Fibroblast of the conjunctiva (primary cell): Measurements from ENCODE around the gene SUSD3.

ENCODE experiments used
- DNase-seq: peaks from one replicate; pipeline ENCODE4 v3.0.0-alpha.2; 2010; ENCODE audit warnings: low read depth

Gene SUSD3

GRCh38 chr9:93053781-93054331 lies 4.6 kb upstream of the SUSD3 start:
- no peak for DNase-seq

GRCh38 chr9:93054758-93055704 lies 3.5 kb upstream of the SUSD3 start:
- DNase-seq: no peak

- DNase-seq: no peak
These were observed 1.3 kb upstream of the SUSD3 start for GRCh38 chr9:93057042-93057702.

GRCh38 chr9:93057703-93058354 lies 672 bp upstream of the SUSD3 start:
- no peak for DNase-seq

GRCh38 chr9:93059011-93059714 lies 662 bp downstream of the SUSD3 start:
- DNase-seq: no peak

GRCh38 chr9:93059715-93060578 lies 1.4 kb downstream of the SUSD3 start:
- no peak for DNase-seq

GRCh38 chr9:93060746-93061259 lies 2.3 kb downstream of the SUSD3 start:
- no peak for DNase-seq

GRCh38 chr9:93061260-93061751 lies 2.8 kb downstream of the SUSD3 start:
- DNase-seq: no peak

- no peak for DNase-seq
These were observed 3.6 kb downstream of the SUSD3 start for GRCh38 chr9:93061791-93062763.

- no peak for DNase-seq
These were observed 6.1 kb downstream of the SUSD3 start for GRCh38 chr9:93064392-93065134.

GRCh38 chr9:93065135-93065720 lies 6.7 kb downstream of the SUSD3 start:
- no peak for DNase-seq

GRCh38 chr9:93066978-93067603 lies 8.6 kb downstream of the SUSD3 start:
- DNase-seq: no peak

GRCh38 chr9:93068956-93069355 lies 10.5 kb downstream of the SUSD3 start:
- DNase-seq: no peak

GRCh38 chr9:93071464-93071863 lies 13.0 kb downstream of the SUSD3 start:
- no peak for DNase-seq

- no peak for DNase-seq
These were observed 13.9 kb downstream of the SUSD3 start for GRCh38 chr9:93072383-93072795.

- DNase-seq: no peak
These were observed 17.7 kb downstream of the SUSD3 start for GRCh38 chr9:93076101-93076791.

- no peak for DNase-seq
These were observed 18.3 kb downstream of the SUSD3 start for GRCh38 chr9:93076792-93077128.
